KMS-11 (cell line): Measurements from ENCODE around the gene UNKL.

Experiments used
- H2AFZ ChIP-seq: fragments of 200-600 bp; sonication (generic); 2 replicates; pipeline ENCODE4 v1.6.1; 2016; ENCODE audit warnings: antibody characterized with exemption, mixed run types, low read depth
- H3K27ac ChIP-seq: fragments of 200-600 bp; sonication (generic); 2 replicates; pipeline ENCODE4 v1.6.1; 2016; ENCODE audit warnings: mild to moderate bottlenecking, mixed run types
- H3K27me3 ChIP-seq: fragments of 200-600 bp; sonication (generic); 2 replicates; pipeline ENCODE4 v1.6.1; 2017; ENCODE audit warnings: mild to moderate bottlenecking, low read depth, mixed run types, moderate library complexity; ENCODE audit not compliant: insufficient read depth
- H3K36me3 ChIP-seq: fragments of 200-600 bp; sonication (generic); 2 replicates; pipeline ENCODE4 v1.6.1; 2017; ENCODE audit warnings: mild to moderate bottlenecking, mixed run types; ENCODE audit not compliant: insufficient read depth
- H3K4me1 ChIP-seq: fragments of 200-600 bp; sonication (generic); 2 replicates; pipeline ENCODE4 v1.6.1; 2016; ENCODE audit warnings: mild to moderate bottlenecking, low read depth, mixed run types; ENCODE audit not compliant: poor library complexity, severe bottlenecking
- H3K4me2 ChIP-seq: fragments of 200-600 bp; sonication (generic); 2 replicates; pipeline ENCODE4 v1.7.0; 2016; ENCODE audit warnings: mild to moderate bottlenecking, mixed run types
- H3K4me3 ChIP-seq: fragments of 200-600 bp; sonication (generic); IDR thresholded peaks from 2 replicates; pipeline ENCODE4 v1.6.1; 2017; ENCODE audit warnings: low read depth, low read length, mixed read lengths; ENCODE audit not compliant: insufficient read depth
- H3K79me2 ChIP-seq: fragments of 200-600 bp; sonication (generic); 2 replicates; pipeline ENCODE4 v1.6.1; 2016; ENCODE audit warnings: low read depth, mixed run types; ENCODE audit not compliant: insufficient read depth
- H3K9ac ChIP-seq: fragments of 200-600 bp; sonication (generic); 2 replicates; pipeline ENCODE4 v1.6.1; 2016; ENCODE audit warnings: mild to moderate bottlenecking, mixed run types
- H4K20me1 ChIP-seq: fragments of 200-600 bp; sonication (generic); 2 replicates; pipeline ENCODE4 v1.6.1; 2016; ENCODE audit warnings: mild to moderate bottlenecking, mixed run types; ENCODE audit not compliant: insufficient read depth
- CTCF ChIP-seq: fragments of 200-600 bp; sonication (generic); conservative IDR thresholded peaks from 2 replicates; pipeline ENCODE4 v1.6.1; 2017; ENCODE audit warnings: low read depth, mild to moderate bottlenecking, antibody characterized with exemption, low read length, moderate library complexity, mixed read lengths

The UNKL gene

GRCh38 chr16:1326391-1326790, 88.1 kb downstream of the UNKL start:
- H3K9ac ChIP-seq = no peak overlapping the region
- H3K4me2 ChIP-seq = no peak overlapping the region
- no peak overlapping the region for H2AFZ ChIP-seq
- H3K36me3 ChIP-seq = no peaks in the 10 kb centered on the region; the same call in 1 of the 2 replicates
- TF ChIP-seq CTCF = no peak
- no peak overlapping the region for H3K4me3 ChIP-seq
- H4K20me1 ChIP-seq = no peaks in the 10 kb centered on the region
- H3K27ac ChIP-seq = no peak overlapping the region
- H3K79me2 ChIP-seq = no peaks in the 10 kb centered on the region
- H3K27me3 ChIP-seq = no peaks in the 10 kb centered on the region
- H3K4me1 ChIP-seq = peaks cover 6% of the 10 kb centered on the region

- Histone ChIP-seq H3K27ac (no peak overlapping the region), H3K27me3 (no peaks in the 10 kb centered on the region), H4K20me1 (no peaks in the 10 kb centered on the region), H2AFZ (no peak overlapping the region), H3K4me1 (peaks cover under 1% of the 10 kb centered on the region), H3K4me3 (no peak overlapping the region), H3K79me2 (no peaks in the 10 kb centered on the region), H3K4me2 (no peak overlapping the region), H3K9ac (no peak overlapping the region), H3K36me3 (no peaks in the 10 kb centered on the region; the same call in 1 of the 2 replicates)
- no peak for TF ChIP-seq CTCF
Observed at GRCh38 chr16:1325673-1326371, 88.7 kb downstream of the UNKL start.

- no peak overlapping the region for H2AFZ ChIP-seq
- H3K27ac ChIP-seq = no peak overlapping the region
- no peaks in the 10 kb centered on the region for H3K4me1 ChIP-seq
- no peaks in the 10 kb centered on the region for H3K79me2 ChIP-seq
- no peak overlapping the region for H3K9ac ChIP-seq
- no peak overlapping the region for H3K4me3 ChIP-seq
- no peaks in the 10 kb centered on the region for H3K27me3 ChIP-seq
- H3K4me2 ChIP-seq = no peak overlapping the region
- H4K20me1 ChIP-seq = no peaks in the 10 kb centered on the region
- TF ChIP-seq CTCF = no peak
- no peaks in the 10 kb centered on the region; the same call in 1 of the 2 replicates for H3K36me3 ChIP-seq
Observed at GRCh38 chr16:1325261-1325660, 89.2 kb downstream of the UNKL start.

- Histone ChIP-seq H3K27me3 (no peaks in the 10 kb centered on the region), H3K27ac (no peak overlapping the region), H4K20me1 (no peaks in the 10 kb centered on the region), H3K4me3 (no peak overlapping the region), H3K9ac (no peak overlapping the region), H2AFZ (no peak overlapping the region), H3K4me2 (no peak overlapping the region), H3K36me3 (no peaks in the 10 kb centered on the region; the same call in 1 of the 2 replicates), H3K79me2 (no peaks in the 10 kb centered on the region), H3K4me1 (no peaks in the 10 kb centered on the region)
- TF ChIP-seq CTCF = no peak
Observed at GRCh38 chr16:1324286-1324826, 90.1 kb downstream of the UNKL start.
